HG03066 (cell line): ENCODE data around the gene GRK6.
A peak's percentile ranks its signal among the peaks of the same experiment; 100 is the strongest.

Experiments
- ATAC-seq: cut with Tn5 transposase; IDR thresholded peaks from one replicate; pipeline ENCODE4 v1.9.1; 2021; ENCODE audit warnings: low read depth; ENCODE audit not compliant: unreplicated experiment

Gene GRK6

DNA sequence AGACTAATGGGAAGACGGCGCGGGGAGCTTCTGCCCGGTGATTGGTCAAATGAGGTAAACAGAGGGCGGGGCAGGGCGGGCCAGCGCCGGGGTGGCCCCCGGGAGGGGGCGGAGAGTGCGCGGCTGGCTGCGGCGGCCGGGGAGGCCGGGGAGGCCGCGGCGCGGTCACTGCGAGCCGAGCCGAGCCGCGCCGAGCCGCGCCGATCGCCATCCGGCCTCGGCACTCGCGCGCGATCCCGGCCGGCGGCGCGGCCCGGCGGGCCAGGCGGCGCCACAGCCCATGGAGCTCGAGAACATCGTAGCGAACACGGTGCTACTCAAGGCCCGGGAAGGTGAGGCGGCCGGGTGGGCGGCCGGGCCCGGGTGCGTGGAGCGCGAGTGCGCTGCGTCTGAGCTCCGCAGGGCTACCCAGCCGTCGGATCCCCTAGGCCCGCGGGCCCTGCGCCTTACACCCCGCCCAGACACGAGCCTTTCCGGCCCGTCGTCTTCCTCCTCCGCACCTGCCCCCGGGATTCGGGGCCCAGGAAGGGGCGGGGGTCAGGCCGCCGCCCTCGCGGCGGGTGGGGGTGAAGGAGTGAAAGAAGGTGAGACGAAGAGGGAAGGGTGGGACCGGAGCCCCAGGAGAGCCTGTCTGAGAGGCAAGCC is at the start of gene GRK6:
Gene GRK6, plus strand, starts transcription at position 111 of the 645 bp plus-strand sequence. Its CDS starts 170 bp downstream, at position 281.
- peak; percentile 9 for ATAC-seq

GRCh38 chr5:177377851-177378776 is 48.4 kb upstream of the GRK6 start:
- ATAC-seq, result no peak

- ATAC-seq, result no peak
Measured at GRCh38 chr5:177378884-177379883, 47.3 kb upstream of the GRK6 start.

GRCh38 chr5:177380805-177381126 is 45.7 kb upstream of the GRK6 start:
- ATAC-seq, result no peak

- no peak for ATAC-seq
Measured at GRCh38 chr5:177382423-177383029, 44.0 kb upstream of the GRK6 start.

DNA sequence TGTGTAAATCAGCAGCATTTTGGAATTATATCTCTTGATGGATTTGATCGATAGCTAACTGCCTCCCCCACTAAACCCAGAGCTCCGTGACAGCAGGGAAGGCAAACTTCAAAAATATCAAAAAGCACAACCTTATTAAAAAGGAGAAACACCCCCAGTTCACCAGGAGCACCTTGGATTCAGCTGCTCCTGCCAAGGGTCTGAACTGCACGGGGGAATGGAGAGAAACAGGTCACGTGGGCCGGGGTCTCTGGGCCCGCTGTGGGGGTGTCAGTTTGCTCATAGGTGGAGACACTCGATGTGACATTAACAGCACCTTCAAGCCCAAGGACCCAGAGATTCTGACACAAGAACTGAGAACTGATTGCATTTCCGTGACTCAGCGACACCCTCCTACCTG is 43.3 kb upstream of the GRK6 start:
- ATAC-seq, result no peak

DNA sequence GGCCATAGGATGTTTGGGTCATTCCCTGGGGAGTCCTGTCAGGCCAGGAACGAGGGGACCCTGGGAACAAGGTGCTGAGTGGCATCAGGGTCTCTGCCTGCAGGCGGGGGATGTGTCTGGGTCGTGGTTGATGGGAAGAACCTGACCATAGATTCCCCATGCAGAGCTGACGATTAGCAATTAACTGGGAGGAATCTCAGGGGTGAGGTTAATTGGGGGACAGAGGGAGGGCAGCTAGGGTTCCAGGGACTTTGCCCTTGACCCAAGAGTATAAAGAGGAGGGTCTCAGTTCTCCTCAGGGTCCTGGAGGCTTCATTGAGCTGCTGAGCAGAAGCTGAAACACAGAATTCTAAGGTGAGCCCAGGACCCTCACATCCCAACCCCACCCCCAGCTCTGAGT is 42.3 kb upstream of the GRK6 start, which contains the start of gene SLC34A1:
Gene SLC34A1, plus strand, starts transcription at position 301 of the 400 bp plus-strand sequence. CDS start 1,308 bp downstream, outside the sequence.
- ATAC-seq, result no peak

DNA sequence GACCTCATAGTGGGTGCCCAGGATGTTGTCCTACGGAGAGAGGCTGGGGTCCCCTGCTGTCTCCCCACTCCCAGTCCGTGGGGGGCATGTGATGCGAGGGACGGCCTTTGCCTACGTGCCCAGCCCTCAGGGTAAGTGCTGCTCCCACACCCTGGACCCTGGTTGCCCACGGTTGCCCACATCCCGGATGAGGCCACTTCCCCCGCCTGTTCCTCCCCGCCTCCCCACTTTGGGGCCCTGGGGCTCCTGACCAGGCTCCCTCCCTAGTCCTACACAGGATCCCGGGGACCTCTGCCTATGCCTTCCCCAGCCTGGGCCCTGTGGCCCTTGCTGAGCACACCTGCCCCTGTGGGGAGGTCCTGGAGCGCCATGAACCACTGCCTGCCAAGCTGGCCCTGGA is 40.8 kb upstream of the GRK6 start:
- no peak for ATAC-seq

- no peak for ATAC-seq
Measured at GRCh38 chr5:177386542-177386941, 39.9 kb upstream of the GRK6 start.

- no peak for ATAC-seq
Measured at GRCh38 chr5:177387405-177387804, 39.1 kb upstream of the GRK6 start.

- no peak for ATAC-seq
Measured at GRCh38 chr5:177388521-177389052, 37.9 kb upstream of the GRK6 start.

DNA sequence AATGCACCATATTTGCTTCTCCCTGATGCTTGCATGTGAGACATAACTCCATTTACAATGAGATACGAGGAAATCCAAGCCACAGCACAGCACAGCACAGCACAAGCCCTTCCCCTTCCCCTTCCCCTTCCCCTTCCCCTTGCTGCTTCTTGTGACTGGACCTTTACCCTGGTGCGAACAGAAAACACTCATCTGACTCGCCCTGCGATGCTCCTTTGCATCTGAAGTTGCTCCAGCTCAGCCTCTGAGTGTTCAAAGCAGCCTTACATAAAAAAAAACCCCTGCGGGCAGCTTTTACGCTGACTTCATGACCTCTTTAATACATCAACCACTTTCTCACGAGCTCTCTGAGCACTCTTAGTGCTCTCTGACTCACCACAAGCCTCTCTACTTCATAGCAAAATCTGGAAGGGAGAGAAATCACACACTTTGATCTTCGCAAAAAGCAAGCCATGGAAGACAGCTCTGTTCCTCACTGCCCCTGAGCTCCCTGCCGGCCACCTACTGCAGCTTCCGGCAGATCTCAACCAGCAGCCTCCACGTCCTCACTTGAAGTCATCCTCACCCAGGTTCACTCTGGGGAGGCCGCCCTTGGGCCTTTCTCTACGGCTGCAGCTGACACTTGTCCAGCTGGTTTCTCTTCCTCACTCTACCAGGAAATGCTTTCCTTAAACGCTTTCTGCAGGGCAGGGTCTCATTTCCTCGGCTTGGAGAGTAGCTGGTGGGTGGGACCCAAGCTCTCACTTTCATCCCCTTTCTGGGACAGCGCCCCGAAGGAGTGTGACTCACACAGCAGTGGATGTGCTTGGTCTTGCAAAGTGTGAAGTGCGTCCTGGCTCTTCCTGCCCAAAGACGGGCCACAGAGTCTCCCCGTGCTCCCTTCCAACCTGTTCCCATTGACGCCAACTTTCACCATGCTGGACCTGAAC is 37.0 kb upstream of the GRK6 start:
- ATAC-seq, result no peak

- ATAC-seq, result peak; percentile 67
Measured at GRCh38 chr5:177390363-177391300, 35.8 kb upstream of the GRK6 start.

DNA sequence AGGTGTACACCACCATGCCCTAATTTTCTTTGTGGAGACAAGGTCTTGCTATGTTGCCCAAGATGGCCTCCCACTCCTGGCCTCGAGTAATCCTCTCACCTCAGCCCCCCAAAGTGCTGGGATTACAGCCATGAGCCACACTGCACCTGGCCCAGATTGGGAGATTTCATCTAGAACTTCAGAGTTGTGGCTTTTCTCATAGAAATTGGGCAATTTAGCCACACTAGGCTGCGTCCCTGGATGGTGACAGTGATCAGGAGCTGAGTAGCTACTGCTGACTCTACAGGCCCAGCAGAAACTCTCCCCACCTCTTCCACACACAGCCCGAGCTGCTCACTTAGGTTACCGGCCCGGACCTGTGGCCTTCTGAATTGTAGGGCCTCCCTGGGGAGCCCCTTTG is 33.7 kb upstream of the GRK6 start:
- no peak for ATAC-seq

- ATAC-seq, result no peak
Measured at GRCh38 chr5:177393206-177393765, 33.2 kb upstream of the GRK6 start.

GRCh38 chr5:177393990-177394389 is 32.5 kb upstream of the GRK6 start:
- ATAC-seq, result no peak

DNA sequence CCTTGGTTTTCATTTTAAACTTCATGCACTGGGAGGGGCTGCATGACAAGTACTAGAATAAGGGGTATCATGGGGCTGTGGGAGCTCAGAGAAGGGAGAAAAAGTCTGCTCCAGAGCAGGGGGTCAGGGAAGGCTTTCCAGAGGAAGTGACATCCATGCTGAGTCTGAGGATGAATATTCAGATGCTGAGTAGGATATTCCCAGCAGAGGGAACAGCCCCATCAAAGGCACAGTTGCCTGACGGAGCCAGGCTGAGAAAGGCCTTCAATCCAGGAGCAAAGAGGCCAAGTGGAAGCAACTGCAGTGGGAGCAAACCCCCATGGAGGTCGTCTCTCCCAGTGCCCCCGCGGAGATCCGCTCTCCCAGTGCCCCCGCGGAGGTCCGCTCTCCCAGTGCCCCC is 30.4 kb upstream of the GRK6 start:
- ATAC-seq, result no peak

DNA sequence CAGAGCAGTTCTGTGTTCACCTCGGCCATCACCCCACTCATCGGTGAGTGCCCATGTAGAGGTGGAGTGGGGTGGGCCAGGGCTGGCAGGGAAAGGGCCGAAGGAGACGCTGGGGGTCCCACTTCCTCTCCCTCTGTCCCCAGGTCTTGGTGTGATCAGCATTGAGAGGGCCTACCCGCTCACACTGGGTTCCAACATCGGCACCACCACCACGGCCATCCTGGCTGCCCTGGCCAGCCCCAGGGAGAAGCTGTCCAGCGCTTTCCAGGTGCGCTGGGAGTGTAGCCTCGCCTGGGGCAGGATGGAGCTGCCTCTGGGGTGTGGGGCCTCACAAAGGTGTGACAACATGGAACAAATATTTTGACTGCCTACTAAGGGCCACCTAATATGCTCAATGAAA is 29.7 kb upstream of the GRK6 start:
- ATAC-seq, result no peak
